TTC549 (cell line): ENCODE measurements around the gene NIPSNAP3A.

Source experiments
- FAIRE-seq: peaks from 2 replicates; lab custom pipeline; 2012; peaks lifted over from hg19 to GRCh38; lab: Jason Lieb, UNC

Gene NIPSNAP3A

DNA sequence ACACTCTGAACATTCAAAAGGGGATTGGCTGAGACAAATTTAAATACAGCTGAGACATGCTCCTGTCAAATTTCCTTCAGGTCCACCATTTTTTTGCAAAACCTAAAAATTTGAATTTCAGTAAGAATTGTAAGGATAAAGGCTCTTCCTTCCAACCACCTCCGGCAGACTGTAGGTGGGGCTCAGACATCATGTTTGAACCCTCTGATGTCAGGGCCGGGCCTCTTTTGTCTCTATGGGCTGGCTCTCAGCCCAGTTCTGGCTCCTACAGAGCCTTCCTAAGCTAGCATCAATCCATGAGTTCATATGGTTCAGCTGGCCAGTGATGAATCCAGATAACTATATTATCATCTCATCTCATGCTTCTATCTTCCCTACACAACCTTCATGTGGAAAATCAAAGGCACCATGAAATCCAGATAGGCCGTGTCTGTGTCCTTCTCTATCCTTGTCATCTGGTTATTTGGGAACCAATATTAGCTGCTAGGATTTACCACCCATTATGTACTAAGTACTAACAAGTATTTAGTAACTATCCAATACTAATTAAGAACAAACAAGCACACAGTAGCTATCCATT lies 60.6 kb downstream of the NIPSNAP3A start:
- FAIRE-seq = no peak
